Hematopoietic multipotent progenitor cell treated with erythropoietin and hydrocortisone succinate and interleukin-3 and kit ligand, for 15 days (in vitro differentiated cells): ENCODE results near the gene CCNYL1.
A peak's percentile ranks its signal among the peaks of the same experiment; 100 is the strongest.
"Not testable (repeated sequence)": the region's sequence is repeated elsewhere in the genome, so short reads cannot be mapped to it uniquely, and the experiment has no call there.

Experiments used
- DNase-seq: peaks from one replicate; pipeline ENCODE4 v3.0.0-alpha.2; 2015; ENCODE audit warnings: low spot score

CCNYL1 gene

DNA sequence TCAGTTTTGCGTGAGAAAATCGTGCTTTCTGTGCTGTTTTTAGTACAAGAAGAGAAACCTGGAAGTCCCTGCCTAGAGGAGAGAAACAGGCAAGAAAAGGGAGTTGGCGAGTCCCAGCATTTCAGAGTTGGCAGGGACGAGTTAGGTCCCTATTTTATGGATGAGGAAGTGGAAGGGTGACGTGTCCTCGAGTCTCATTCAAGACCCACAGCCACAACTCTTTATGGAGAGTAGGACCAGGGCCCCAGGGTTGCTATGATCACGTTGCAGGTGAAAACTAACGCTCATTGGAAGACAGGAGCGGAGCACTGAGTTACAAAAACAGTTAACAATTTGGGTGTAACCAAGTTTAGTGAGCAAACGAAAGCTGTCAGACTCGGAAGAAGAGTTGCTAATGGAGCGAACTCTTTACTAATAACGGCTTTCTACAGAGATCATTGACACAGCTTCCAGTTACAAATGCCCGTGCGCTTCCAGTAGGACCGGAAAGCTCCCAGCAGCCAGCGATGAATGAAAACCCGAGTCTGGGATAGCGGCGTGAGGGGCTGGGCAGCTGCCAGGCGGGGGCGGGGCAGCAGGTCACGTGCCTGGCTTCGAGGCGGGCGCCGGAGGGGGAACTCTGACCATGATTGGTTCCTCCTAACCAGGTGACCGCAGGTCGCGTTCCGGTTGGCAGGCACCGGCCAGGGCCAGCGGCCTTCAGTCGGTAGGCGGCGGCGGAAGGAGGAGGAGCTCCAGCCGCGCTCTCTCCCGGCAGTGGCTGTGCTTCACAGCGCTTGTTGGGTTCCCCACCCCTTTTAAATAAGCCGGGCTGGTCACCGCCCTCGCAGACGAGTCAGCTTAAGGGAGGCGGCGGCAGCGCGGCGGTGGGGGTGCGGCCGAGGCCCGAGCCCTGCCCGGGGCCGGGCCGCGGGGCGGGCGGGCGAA, at the start of gene CCNYL1:
CCNYL1 (plus strand) TSS at position 827 of the 927 bp plus-strand sequence. CDS start 257 bp downstream, outside the sequence.
- peak; percentile 99 for DNase-seq

DNA sequence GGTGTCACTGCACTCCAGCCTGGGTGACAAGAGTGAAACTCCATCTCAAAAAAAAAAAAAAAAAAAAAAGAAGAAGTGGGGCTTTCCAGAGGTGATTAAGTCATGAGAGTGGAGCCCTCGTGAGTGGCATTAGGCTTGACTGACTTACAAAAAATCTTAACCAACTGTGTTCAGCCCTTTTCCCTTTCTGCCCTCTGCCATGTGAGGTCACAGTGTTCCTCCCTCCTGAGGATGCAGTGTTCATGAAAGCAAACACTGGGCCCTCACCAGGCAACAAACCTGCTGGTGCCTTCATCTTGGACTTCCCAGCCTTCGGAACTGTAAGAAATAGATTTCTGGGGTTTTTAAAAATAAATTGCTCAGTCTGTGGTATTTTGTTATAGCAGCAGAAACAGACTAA, 49.2 kb upstream of the CCNYL1 start:
- DNase-seq: no peak

DNA sequence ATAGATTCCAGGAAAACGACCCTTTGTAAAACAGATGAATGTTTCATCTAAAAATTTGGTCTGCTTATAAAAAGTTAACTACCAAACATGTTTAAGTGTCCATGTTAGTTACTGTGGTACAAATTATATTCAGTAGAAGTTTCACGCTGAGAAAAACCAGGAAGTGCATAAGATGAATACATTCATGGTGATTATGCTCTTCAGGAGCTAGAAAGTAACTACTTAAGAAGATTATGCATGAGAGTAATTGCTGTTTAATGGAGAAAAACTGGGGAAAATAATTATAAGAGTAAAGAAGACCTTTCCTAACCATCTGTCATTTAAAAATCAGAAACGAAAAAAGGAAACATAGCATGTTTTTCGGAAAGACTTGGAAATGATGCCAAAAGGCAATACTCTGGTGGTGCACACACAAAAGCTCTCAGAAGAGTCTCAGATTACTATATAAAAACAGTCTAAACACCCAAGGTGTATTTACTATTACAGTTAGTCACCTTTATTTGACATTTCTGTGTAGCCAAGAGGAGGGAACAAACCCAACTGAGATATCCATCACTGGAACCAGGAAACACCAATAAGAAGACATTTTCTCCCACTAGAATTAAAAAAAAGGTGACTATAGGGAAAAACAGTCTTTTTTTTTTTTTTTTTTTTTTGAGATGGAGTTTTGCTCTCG, 47.4 kb upstream of the CCNYL1 start:
- DNase-seq: no peak

DNA sequence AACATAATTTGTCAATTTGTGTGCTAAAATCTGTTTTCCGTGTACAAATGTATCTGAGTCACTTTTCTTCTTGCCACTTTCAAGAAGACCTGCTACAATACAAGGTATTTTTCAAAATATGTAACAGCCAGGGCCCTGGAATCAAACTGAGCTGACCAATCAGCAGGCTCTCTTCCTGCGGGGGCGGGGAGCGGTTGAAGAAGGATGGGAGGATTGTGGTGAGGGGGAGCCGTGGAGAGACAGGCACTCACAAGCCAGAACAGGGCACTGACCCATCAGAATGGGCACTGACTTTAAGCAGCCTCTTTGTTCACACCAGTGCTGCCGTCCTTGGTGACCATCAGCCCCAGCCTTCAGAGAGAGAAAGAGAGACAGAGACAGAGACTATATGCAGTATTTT, 40.6 kb upstream of the CCNYL1 start:
- no peak for DNase-seq

DNA sequence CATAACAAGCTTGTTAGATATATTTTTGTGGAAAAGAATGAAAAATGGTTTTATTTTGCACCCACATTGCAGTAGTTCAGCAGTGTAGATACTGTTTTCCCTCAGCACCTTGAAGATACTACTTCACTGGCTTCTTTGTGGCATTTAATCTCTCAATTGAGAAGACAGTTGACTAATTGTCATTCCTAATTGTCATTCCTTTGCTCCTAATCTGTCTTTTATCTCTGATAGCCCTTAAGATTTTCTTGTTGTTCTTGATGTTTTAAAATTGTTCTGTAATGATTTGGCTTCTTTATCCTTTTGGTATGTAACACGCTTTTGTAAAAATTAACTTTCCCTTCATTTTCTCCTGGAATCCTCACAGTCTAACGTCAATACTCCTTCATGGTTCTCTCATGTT, 38.0 kb upstream of the CCNYL1 start:
- DNase-seq: no peak

DNA sequence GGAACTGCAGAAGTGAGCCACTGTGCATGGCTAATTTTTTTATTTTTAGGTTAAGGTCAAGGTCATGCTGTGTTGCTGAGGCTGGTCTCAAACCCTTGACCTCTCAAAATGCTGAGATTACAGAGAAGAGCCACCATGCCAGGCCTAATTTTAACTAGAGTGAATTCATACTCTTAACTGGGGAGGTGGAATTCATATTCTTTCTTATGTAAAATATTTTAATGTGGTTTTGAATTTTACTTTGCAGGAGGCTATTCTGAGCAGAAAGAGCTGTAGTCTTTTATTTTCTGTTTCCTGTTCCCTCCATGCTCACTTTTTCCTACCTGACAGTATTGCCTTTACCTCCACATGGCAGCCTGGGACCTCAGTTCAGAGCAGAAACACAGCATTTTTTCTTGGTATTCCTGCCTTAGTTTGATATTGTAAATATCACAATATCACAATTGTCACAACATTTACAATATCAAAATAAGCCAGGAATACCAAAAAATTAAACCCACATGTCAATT, 37.1 kb upstream of the CCNYL1 start:
- DNase-seq: no peak

DNA sequence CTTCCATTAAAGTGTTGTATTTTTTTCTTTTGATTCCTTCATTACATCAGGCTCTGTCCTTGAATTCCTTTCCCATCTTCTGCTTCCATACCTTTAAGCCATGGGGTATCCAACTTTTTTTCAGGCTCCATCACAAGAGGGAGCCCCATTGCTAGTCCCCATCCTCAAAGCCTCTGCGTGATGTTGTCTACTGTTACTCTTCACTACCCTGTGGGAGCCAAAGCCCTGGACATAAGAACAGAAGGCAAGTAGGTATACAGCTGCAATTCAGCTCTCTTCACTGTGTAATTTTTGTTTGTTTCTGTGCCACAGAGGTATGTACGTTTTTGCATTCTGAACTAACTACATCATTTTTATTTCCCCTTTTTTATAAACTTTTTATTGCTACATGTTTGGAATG, 36.6 kb upstream of the CCNYL1 start:
- no peak for DNase-seq

DNA sequence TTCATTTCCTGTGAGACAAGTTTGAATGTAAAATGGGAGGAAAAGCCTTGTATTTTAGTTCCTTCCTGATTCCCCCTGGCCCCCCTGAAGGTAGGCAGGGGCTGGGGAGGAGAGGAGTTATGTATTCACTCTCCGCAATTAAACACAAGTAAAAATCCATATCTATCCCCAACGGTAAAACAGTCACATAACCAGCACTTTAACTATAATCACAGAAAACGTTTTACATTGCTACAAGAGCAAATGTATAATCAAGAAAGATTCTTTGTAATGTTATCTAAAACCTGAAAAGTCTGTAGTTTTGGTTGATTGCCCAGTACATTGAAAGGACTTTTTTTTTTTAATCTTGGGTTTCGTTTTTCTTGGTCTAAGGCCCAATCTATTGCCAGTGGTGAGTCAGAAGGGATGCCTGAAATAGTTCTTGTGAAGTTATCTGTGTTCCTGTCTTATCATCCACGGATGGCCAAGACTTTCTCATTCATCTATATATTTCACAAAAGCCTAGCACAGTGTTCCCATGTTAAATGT, 34.5 kb upstream of the CCNYL1 start:
- no peak for DNase-seq

DNA sequence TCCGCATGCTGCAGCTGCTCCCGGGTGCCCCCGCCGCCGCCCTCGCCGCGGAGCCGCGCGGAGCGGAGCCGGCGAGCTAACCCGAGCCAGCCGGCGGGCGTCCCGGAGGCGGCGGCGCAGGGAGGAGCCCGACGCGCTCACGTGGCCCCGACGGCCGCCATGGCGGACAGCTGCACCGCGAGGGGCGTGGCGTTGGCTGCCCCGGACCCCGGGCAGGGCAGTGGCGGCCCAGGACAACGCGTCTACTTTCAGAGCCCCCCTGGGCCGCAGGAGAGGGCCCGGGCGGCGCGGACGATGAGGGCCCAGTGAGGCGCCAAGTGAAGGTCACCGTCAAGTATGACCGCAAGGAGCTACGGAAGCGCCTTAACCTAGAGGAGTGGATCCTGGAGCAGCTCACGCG, 30.0 kb upstream of the CCNYL1 start:
- no peak for DNase-seq

DNA sequence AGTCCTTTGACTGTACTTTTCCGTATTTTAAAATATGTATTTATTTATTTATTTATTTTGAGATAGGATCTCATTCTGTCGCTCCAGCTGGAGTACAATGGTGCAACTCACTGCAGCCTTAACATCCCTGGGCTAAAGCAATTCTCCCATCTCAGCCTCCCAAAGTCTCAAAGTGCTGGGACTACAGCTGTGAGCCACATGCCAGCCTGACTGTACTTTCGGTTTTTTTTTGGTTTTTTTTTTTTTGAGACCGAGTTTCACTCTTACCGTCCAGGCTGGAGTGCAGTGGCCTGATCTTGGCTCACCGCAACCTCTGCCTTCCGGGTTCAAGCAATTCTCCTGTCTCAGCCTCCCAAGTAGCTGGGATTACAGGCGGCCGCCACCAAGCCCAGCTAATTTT, 28.9 kb upstream of the CCNYL1 start:
- no peak for DNase-seq

DNA sequence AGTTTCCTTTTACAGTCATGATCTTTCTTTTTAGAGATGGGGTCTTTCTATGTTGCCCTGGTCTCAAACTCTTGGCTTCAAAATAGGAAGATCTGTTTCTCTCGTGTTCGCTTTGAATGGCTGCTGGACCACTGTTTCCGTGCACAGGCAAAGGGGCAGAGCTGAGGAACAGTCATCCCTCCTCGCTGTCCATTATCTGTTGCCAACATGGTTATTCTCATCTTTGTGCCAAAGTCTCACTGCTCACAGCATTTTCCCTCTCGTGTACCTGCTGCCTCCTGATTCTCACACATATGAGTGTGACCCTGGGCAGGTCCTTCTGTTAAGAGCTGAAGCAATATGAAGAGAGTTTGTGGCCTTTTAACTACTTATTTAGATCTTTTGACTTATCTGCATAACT, 28.0 kb upstream of the CCNYL1 start:
- DNase-seq: no peak

DNA sequence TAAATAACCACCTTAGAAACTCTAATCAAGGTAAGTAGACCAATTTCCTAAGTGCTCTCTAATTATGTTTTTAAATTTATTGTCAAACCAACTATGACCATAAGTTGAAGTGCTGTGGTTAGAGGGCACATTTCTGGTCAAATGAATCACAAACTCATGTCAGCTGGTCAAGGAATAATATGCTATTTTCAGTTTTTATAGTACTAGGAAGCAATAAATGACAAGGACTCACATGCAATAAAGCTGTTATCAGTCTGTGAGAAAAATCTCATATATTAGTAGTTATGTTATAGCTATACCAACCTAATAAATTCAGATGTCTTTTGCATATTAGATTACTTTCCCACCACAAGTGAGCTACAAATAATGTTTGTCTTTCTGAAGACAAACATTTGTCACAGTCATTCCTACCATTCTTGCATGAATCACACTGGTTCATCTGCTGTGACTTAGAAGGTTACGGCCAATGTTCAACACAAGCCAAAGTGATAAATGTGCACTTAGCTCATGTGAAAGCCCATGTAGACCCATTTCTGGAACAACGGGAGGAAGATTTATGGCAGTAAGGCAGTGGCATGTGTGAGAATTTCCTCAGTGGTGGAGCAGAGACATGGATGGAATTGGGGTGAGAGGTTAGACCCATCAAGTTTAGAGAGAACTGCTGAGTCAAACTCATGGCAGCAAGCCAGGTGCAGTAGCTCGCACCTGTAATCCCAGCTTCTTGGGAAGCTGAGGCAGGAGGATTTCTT, 27.4 kb upstream of the CCNYL1 start:
- DNase-seq: no peak

DNA sequence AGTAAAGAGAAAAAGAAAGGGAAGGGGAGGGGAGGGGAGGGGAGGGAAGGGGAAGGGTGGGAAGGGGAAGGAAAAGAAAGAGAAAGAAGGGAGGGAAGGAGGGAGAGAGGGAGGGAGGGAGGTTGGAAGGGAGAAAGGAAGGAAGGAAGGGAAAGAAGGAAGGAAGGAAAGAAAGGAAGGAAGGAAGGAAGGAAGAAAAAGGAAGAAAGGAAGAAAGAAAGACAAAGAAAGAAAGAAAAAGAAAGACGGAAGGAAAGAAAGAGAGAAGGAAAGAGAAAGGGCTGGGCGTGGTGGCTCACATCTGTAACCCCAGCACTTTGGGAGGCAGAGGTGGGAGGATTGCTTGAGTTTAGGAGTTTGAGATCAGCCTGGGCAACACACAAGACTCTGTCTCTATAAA, 24.6 kb upstream of the CCNYL1 start:
- DNase-seq: no peak

DNA sequence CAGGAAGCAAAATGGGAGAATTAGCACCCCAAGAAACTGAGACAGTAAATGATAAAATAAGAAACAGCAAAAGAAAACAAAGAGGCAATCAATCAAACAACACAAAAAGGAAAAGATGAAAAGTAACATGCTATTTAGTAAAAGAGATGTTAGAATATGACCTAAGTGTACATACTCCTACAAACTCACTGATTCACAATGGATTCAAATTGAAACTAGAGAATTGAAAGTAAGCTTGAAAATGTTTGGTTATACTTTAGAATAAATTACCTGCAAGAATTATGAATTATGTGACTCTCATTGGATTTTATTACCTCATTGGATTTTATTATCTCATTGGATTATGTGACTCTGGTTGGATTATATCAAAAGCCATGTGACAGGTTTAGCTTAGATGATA, 22.8 kb upstream of the CCNYL1 start:
- DNase-seq: no peak

DNA sequence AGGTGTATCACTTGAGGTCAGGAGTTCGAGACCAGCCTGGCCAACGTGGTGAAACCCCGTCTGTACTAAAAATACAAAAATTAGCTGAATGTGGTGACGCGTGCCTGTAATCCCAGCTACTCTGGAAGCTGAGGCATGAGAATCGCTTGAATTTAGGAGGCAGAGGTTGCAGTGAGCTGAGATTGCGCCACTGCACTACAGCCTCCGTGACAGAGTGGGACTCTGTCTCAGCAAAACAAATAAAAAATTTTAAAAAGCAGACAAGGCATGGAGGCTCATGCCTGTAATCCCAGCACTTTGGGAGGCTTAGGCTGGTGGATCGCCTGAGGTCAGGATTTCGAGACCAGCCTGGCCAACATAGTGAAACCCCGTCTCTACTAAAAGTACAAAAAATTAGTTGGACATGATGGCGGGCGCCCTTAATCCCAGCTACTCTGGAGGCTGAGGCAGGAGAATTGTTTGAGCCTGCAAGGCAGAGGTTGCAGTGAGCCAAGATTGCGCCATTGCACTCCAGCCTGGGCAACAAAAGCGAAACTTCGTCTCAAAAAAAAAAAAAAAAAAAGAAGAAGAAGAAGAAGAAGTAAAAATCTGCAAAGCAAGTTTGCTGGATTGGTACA, 20.5 kb upstream of the CCNYL1 start:
- not testable (repeated sequence) for DNase-seq

DNA sequence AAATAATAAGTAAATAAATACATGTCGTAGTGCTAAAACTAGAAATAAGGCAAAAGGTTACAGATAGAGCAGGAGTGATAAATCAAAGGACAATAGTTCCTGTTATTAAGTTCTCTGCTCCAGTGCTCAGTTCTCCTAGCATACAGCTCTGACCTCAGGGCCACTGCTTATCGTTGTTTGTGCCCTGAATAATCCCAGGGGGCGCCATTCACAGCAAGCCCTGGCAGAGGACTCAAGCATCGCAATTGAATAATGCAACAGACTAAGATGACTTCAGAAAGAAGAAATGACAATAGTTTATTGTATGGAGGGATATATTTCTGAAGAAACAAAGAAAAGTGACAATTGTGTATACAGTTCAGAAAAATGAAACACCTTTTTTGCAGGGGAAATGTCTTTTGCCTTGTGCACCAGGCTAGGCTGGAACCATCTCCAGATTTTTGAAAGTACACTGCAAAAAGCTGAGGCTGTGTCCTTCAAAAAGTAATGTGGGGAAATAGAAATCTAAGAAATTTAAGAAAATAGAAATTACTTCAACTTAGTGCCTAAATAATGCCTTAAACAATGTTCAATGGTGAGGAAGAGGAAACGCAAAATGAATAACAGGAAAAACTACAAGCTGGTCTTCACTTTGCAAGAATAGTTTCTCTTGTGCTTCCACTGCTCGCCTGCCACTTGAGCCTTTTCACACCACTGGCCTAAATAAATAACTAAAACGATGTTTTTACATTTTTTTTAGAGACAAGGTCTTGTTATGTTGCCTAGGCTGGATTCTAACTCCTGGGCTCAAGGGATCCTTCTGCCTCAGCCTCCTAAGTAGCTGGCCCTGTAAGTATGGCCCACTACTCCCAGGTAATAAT, 19.0 kb upstream of the CCNYL1 start:
- DNase-seq: peak; percentile 52

DNA sequence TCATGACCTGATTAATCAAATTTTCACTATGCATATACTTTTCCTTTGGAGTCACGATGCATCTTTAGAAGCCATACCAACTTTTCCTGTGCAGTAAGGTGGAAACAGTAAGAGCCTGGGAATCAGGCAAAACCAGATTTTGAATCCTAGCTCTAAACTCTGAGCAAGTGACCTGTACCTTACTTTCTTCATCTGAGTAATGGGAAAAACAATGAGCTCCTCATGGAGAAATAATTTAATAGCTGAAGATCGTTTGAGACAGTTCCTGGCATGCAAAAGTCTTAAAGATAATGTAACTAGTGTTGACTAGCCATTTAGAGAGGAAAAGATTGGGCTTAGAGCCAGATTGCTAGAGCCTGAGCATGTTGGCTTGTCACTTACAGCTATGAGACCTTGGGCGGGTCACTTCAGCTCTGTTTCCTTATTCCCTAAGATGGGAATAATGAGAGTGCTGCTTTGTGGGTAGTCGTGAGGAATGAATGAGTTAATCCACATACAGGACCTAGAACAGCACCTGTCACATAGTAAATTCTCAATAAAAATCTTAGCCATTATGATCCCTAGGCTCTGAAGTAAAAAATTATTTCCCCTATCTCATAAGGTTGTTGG, 17.7 kb upstream of the CCNYL1 start:
- no peak for DNase-seq

DNA sequence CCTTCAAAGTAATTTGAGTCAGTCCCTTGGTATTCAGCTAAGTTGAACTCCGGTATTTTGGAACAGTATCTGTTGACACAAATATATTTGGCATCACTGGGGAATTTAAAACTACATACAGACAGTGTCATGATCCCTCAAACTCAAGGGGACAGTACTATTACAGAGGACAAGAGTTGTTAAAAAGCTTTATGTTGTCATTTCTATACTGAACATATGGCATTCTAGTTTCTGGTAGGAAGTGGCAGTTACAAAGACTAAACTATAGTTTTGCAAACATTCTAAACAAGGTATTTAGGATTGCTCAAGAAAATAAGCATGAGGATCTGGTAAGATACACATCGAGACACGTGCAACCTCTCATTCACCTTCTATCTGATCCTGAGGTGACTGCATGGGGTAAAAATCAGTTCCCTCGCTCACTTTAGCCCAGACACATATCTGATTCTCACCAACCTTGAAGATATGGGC, 16.6 kb upstream of the CCNYL1 start:
- no peak for DNase-seq

DNA sequence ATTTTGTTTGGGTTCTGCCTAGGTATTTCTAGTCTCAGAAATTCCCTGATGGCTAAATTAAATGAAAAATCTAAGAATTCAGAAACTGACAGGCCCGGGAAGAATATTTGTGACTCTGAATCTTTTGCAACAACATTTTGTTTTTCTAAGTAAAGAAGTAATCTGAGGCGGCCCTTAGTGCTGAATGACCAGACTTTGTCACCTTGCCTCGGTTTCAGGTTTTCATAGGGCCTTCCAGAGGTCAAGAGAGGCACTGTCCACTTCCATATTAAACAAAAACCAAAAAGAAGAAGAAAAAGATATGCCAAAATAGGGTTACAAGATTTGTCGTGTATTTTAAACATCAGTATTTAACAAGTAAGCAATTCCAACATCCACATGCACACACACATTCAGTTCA, 16.1 kb upstream of the CCNYL1 start:
- no peak for DNase-seq

DNA sequence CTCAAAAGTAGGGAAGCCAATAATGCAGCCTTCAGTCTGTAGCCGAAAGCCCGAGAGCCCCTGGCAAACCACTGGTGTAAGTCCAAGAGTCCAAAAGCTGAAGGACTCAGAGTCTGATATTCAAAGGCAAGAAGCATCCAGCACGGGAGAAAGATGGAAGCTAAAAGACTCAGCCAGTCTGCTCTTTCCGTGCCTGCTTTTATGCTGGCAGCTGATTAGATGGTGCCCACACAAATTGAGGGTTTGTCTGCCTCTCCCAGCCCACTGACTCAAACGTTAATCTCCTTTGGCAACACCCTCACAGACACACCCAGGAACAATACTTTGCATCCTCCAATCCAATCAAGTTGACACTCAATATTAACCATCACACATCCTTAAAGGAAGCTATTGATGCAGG, 14.5 kb upstream of the CCNYL1 start:
- DNase-seq: not testable (repeated sequence)
